Measurements from ENCODE around the gene TFF3. TPM values are rescaled to one million over a fixed set of nuclear protein-coding genes. Genes with fewer than 3 reads are reported as not detected.

Gene TFF3
- total RNA-seq, 4 donors from 2014 or later, result 2.5 to 24.4 (median 9.3) TPM

DNA sequence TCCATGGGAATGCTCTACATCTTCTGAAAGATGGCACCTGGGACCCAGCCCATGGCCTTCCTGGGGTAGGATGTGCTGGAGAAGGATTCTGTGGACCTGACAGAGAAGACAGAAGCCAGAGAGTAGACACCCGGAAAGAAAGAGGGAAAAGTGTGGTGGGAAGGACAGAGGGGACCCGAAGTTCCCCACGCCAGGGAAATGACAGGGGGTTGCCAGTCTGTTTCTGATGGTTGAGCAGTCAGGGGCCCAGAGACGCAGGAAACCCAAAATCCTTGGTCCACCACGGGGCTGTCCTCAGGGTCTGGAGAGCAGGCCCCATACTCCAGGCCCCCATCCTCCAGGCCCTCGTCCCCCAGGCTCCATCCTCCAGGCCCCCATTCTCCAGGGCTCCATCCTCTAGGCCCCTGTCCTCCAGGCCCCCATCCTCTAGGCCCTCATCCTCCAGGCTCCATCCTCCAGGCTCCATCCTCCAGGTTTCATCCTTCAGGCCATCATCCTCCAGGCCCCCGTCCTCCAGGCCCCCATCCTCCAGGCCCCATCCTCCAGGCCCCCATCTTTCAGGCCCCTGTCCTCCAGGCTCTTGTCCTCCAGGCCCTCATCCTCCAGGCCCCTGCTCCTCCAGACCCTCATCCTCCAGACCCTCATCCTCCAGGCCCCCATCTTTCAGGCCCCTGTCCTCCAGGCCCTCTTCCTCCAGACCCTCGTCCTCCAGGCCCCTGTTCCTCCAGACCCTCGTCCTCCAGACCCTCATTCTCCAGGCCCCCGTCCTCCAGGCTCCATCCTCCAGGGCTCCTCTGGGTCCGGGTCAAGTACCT lies 36.6 kb upstream of the TFF3 start:
- peaks cover 0 to 24% (median 15%) of the 10 kb centered on the region in 4 donors for H3K9me3 ChIP-seq
- H3K4me3 ChIP-seq, result no peak overlapping the region
- no peaks in the 10 kb centered on the region for H3K36me3 ChIP-seq
- H3K27ac ChIP-seq (replicated peaks in 1 of 4), result no peak overlapping the region
- H3K27me3 ChIP-seq, result peaks cover 0 to 36% (median 0%) of the 10 kb centered on the region in 4 donors
- H3K4me1 ChIP-seq, result no peaks in the 10 kb centered on the region
- TF ChIP-seq EP300 (IDR thresholded peaks at IDR 0.05) (no peak), POLR2AphosphoS5 (IDR thresholded peaks at IDR 0.05) (no peak), POLR2A (IDR thresholded peaks at IDR 0.05; ENCODE audit: low read depth) (no peak)
- TF ChIP-seq, protein P1, sequence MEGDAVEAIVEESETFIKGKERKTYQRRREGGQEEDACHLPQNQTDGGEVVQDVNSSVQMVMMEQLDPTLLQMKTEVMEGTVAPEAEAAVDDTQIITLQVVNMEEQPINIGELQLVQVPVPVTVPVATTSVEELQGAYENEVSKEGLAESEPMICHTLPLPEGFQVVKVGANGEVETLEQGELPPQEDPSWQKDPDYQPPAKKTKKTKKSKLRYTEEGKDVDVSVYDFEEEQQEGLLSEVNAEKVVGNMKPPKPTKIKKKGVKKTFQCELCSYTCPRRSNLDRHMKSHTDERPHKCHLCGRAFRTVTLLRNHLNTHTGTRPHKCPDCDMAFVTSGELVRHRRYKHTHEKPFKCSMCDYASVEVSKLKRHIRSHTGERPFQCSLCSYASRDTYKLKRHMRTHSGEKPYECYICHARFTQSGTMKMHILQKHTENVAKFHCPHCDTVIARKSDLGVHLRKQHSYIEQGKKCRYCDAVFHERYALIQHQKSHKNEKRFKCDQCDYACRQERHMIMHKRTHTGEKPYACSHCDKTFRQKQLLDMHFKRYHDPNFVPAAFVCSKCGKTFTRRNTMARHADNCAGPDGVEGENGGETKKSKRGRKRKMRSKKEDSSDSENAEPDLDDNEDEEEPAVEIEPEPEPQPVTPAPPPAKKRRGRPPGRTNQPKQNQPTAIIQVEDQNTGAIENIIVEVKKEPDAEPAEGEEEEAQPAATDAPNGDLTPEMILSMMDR (IDR thresholded peaks at IDR 0.05), result no peak
- WGBS, result 84% methylated on average over 11 of the region's 11 CpGs
- intact Hi-C loops (cut with DNase I), result no loop called here
- no peak for DNase-seq (ENCODE audit: extremely low spot score)

DNA sequence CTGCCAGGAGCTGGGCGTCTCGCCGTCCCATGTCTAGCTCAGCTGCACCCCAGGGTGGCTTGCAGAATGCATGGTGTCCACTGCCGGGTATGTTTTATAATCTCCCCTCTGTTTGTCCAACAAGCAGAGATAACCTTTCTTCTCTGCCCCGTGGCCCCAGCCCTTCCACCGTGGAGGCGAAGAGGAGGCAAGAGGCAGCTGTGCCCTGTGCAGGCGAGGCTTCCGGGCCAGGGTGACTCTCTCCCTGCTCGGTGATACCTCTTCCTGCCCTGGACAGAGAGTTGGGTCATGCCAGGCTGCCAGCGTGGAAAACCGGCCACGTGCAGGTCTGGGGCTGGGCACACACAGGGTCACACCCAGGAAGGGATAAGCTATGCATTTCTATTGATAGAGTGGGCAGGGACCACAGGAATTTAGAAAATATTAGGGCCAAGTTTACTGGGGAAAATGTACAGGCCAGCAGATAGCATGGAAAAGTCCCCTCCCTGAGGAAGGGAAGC lies 35.8 kb upstream of the TFF3 start, which contains the start of gene TFF2:
TFF2 (minus strand) TSS at position 68 of the 500 bp plus-strand sequence; CDS start at position 31, 37 bp downstream.
- intact Hi-C loops (cut with DNase I), result no loop called here
- Histone ChIP-seq H3K9me3 (peaks cover 0 to 16% (median 14%) of the 10 kb centered on the region in 4 donors), H3K36me3 (no peaks in the 10 kb centered on the region), H3K4me1 (no peaks in the 10 kb centered on the region), H3K4me3 (no peak within 1 kb of the TSS), H3K27me3 (peaks cover 0 to 40% (median 0%) of the 10 kb centered on the region in 4 donors), H3K27ac (replicated peaks in 1 of 4) (no peak within 1 kb of the TSS)
- TF ChIP-seq, protein P1 (IDR thresholded peaks at IDR 0.05), result no peak
- TF ChIP-seq EP300 (IDR thresholded peaks at IDR 0.05), result no peak
- TF ChIP-seq POLR2A (IDR thresholded peaks at IDR 0.05; ENCODE audit: low read depth), result no peak
- TF ChIP-seq POLR2AphosphoS5 (IDR thresholded peaks at IDR 0.05), result no peak
- WGBS, result 77% methylated on average over 11 of the region's 13 CpGs
- DNase-seq (ENCODE audit: extremely low spot score), result no peak

DNA sequence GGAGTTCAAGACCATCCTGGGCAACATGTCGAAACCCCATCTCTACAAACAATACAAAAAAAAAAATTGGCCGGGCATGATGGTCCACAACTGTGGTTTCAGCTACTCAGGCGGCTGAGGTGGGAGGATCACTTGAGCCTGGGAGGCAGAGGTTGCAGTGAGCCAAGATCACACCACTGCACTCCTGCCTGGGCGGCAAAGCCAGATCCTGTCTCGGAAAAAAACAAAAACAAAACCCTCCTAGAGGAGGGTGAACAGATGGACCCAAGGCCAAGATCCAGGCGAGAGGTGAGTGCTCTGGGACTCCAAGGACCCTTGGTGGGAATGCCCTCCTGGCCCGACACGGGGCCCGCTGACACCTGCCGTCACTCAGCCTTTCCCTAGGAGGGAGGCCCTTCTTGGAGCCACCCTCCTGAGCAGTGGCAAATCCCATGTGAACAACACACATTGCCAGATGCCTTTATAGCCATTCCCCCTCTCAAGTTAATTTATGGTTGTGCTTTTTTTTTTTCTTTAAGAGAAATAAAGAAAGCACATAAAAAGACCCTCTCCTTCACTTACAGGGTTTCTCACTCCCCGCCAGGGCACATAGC lies 35.2 kb upstream of the TFF3 start:
- DNase-seq (ENCODE audit: extremely low spot score), result no peak
- 67% methylated on average over 11 of the region's 11 CpGs for WGBS
- intact Hi-C loops (cut with DNase I), result no loop called here

DNA sequence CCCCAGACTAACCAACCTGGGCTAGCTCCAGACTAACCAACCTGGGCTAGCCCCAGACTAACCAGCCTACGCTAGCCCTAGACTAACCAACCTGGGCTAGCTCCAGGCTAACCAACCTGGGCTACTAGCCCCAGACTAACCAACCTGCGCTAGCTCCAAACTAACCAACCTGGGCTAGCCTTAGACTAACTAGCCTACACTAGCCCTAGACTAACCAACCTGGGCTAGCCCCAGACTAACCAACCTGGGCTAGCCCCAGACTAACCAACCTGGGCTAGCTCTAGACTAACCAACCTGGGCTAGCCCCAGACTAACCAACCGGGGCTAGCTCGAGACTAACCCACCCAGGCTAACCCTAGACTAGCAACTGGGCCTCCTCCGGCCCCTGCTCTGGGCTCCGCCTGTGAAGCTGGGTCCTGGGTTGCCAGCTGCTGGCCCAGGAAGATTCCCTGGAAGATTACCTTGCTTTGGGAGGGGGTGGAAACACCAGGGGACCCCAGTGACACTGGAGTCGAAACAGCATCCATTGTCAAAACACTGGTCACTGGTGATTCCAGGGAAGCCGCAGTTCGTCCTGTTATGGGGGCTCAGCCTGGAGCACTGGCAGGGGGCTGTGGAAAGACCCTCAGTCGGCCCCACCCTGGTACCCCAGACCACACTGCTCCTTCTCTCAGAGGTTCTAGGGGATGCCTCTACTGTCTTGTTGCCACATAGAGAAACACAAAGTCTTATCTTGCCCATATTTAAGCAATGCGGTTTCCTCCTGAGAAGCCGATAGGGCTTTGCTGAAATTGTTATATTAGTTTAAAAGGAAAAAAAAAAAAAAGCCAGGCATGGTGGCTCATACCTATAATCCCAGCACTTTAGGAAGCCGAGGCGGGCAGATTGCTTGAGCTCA lies 34.5 kb upstream of the TFF3 start:
- Histone ChIP-seq H3K9me3 (peaks cover 0 to 9% (median 4%) of the 10 kb centered on the region in 4 donors), H3K27me3 (peaks cover 0 to 40% (median 0%) of the 10 kb centered on the region in 4 donors), H3K27ac (replicated peaks in 1 of 4) (no peak overlapping the region), H3K4me3 (no peak overlapping the region), H3K4me1 (no peaks in the 10 kb centered on the region), H3K36me3 (no peaks in the 10 kb centered on the region)
- intact Hi-C loops (cut with DNase I), result no loop called here
- TF ChIP-seq POLR2A (IDR thresholded peaks at IDR 0.05; ENCODE audit: low read depth) (no peak), POLR2AphosphoS5 (IDR thresholded peaks at IDR 0.05) (no peak), EP300 (IDR thresholded peaks at IDR 0.05) (no peak)
- TF ChIP-seq, protein P1 (IDR thresholded peaks at IDR 0.05), result no peak
- 81% methylated on average over 14 of the region's 14 CpGs for WGBS
- no peak for DNase-seq (ENCODE audit: extremely low spot score)

More for the DNA sequence above, 35.2 kb upstream of the TFF3 start:
- Histone ChIP-seq H3K27me3 (peaks cover 0 to 40% (median 0%) of the 10 kb centered on the region in 4 donors), H3K4me1 (no peaks in the 10 kb centered on the region), H3K9me3 (peaks cover 0 to 12% (median 10%) of the 10 kb centered on the region in 4 donors), H3K27ac (replicated peaks in 1 of 4) (no peak overlapping the region), H3K36me3 (no peaks in the 10 kb centered on the region), H3K4me3 (no peak overlapping the region)
- no peak for TF ChIP-seq POLR2AphosphoS5 (IDR thresholded peaks at IDR 0.05)
- TF ChIP-seq, protein P1 (IDR thresholded peaks at IDR 0.05), result no peak
- TF ChIP-seq POLR2A (IDR thresholded peaks at IDR 0.05; ENCODE audit: low read depth), result no peak
- TF ChIP-seq EP300 (IDR thresholded peaks at IDR 0.05), result no peak
